HepG2 (cell line): ENCODE measurements around the gene CCDC86. TPM values are rescaled to one million over a fixed set of nuclear protein-coding genes. Genes with fewer than 3 reads are reported as not detected.
A peak's percentile ranks its signal among the peaks of the same experiment; 100 is the strongest.

Experiments
- ATAC-seq: fragments of 200-7000 bp; cut with Tn5 transposase; 3 replicates; pipeline ENCODE4 v1.9.1; 2020; ENCODE audit warnings: mild to moderate bottlenecking, moderate library complexity
- BruUV-seq: library from RNA; stranded (reverse); fragments of 400-500 nt; replicated peaks from 2 replicates; lab custom pipeline; 2021; lab: Mats Ljungman, UMichigan
- CTCF ChIA-PET: fragments of 300-600 bp; formaldehyde crosslinking; extraction: SDS; loops from one replicate; lab custom pipeline; 2021; ENCODE audit warnings: low total read pairs, inconsistent platforms, low intra/inter-chr PET ratio; lab: Yijun Ruan, JAX
- POLR2A ChIA-PET: fragments of 350-600 bp; sonication (Branson Sonifier 250); formaldehyde crosslinking; loops from one replicate; lab custom pipeline; 2020; ENCODE audit warnings: antibody characterized with exemption, inconsistent platforms; lab: Yijun Ruan, JAX
- DNase-seq: peaks from one replicate; pipeline ENCODE4 v3.0.0-alpha.2; 2015; ENCODE audit warnings: low spot score
- FAIRE-seq: peaks from 3 replicates; lab custom pipeline; 2011; peaks lifted over from hg19 to GRCh38; lab: Jason Lieb, UNC
- H2AFZ ChIP-seq: one replicate; pipeline ENCODE4 v1.6.1; 2011; ENCODE audit warnings: low read length, inconsistent platforms
- H3K27ac ChIP-seq: fragments of 300-600 bp; 3 replicates; pipeline ENCODE4 v1.8.0; 2011; ENCODE audit warnings: mixed run types, mild to moderate bottlenecking, mixed read lengths, low read length, inconsistent platforms; ENCODE audit not compliant: insufficient read depth; ENCODE audit errors: extremely low read length
- H3K27me3 ChIP-seq, 2 experiments: fragments of 200-600 bp in 1 of 2; 2 replicates in 1 of 2; 3 replicates in 1 of 2; pipeline versions ENCODE4 v1.6.0 to v1.8.0; 2011; ENCODE audit warnings: low read length in 2 of 2, mild to moderate bottlenecking in 2 of 2, moderate library complexity in 2 of 2, inconsistent platforms in 1 of 2; ENCODE audit not compliant: insufficient read depth in 2 of 2, control insufficient read depth in 1 of 2
- H3K36me3 ChIP-seq, 2 experiments: fragments of 200-600 bp in 1 of 2; replicated peaks in 1 of 2; 2 replicates in 1 of 2; 3 replicates in 1 of 2; pipeline versions ENCODE4 v1.5.1 to v1.8.0; 2011; ENCODE audit warnings: low read length in 2 of 2, inconsistent platforms in 1 of 2; ENCODE audit not compliant: insufficient read depth in 2 of 2, control insufficient read depth in 1 of 2
- H3K4me1 ChIP-seq: 2 replicates; pipeline ENCODE4 v1.5.1; 2012; ENCODE audit warnings: low read length, inconsistent platforms; ENCODE audit not compliant: insufficient read depth
- H3K4me2 ChIP-seq: 2 replicates; pipeline ENCODE4 v1.6.0; 2011; ENCODE audit warnings: low read depth, low read length, inconsistent platforms
- H3K4me3 ChIP-seq, 3 experiments: fragments of 200-600 bp in 1 of 3; sonication (generic), shearing (Covaris generic) in 1 of 3; replicated peaks in 1 of 3; 2 replicates each; pipeline ENCODE4 v1.5.1; 2011 to 2016; ENCODE audit warnings: low read length in 3 of 3, inconsistent platforms in 2 of 3, low read depth in 2 of 3, mild to moderate bottlenecking in 2 of 3, control low read depth in 1 of 3, mixed read lengths in 1 of 3; ENCODE audit not compliant: insufficient read depth in 1 of 3
- H3K79me2 ChIP-seq: one replicate; pipeline ENCODE4 v1.6.1; 2011; ENCODE audit warnings: low read length, inconsistent platforms; ENCODE audit not compliant: insufficient read depth
- H3K9ac ChIP-seq: 2 replicates; pipeline ENCODE4 v1.6.0; 2011; ENCODE audit warnings: mild to moderate bottlenecking, low read depth, low read length, inconsistent platforms; ENCODE audit not compliant: insufficient read depth
- H3K9me3 ChIP-seq: 2 replicates; pipeline ENCODE4 v1.5.1; 2012; ENCODE audit warnings: mild to moderate bottlenecking, low read length
- H4K20me1 ChIP-seq: 2 replicates; pipeline ENCODE4 v1.6.0; 2011; ENCODE audit warnings: inconsistent platforms, mild to moderate bottlenecking, low read length, moderate library complexity; ENCODE audit not compliant: insufficient read depth
- ERF ChIP-seq: IDR thresholded peaks from 2 replicates; pipeline ENCODE4 v1.6.1; 2018; ENCODE audit warnings: missing biosample characterization, missing genetic modification reagents
- FOSL2 ChIP-seq: sonication (generic); formaldehyde crosslinking; IDR thresholded peaks from 2 replicates; pipeline ENCODE4 v1.4.0; 2020; ENCODE audit warnings: missing genetic modification reagents
- KAT7 ChIP-seq: IDR thresholded peaks from 2 replicates; pipeline ENCODE4 v1.6.1; 2018; ENCODE audit warnings: borderline replicate concordance, missing compliant biosample characterization
- SMARCE1 ChIP-seq: fragments of 450-650 bp; IDR thresholded peaks from 2 replicates; pipeline ENCODE4 v1.6.1; 2017; ENCODE audit warnings: borderline replicate concordance
- YEATS4 ChIP-seq: sonication (generic); formaldehyde crosslinking; IDR thresholded peaks from 2 replicates; pipeline ENCODE4 v1.4.0; 2020; ENCODE audit warnings: missing genetic modification reagents, borderline replicate concordance
- ZNF556 ChIP-seq: sonication (generic); formaldehyde crosslinking; IDR thresholded peaks from 2 replicates; pipeline ENCODE4 v1.4.0; 2020; ENCODE audit warnings: mild to moderate bottlenecking, missing genetic modification reagents, borderline replicate concordance
- ZNF562 ChIP-seq: sonication (generic); formaldehyde crosslinking; IDR thresholded peaks from 2 replicates; pipeline ENCODE4 v1.8.0; 2022; ENCODE audit warnings: missing genetic modification reagents, borderline replicate concordance
- ZNF577 ChIP-seq: sonication (generic); formaldehyde crosslinking; IDR thresholded peaks from 2 replicates; pipeline ENCODE4 v1.4.0; 2020; ENCODE audit warnings: mild to moderate bottlenecking, low read depth, missing genetic modification reagents, borderline replicate concordance
- ZNF768 ChIP-seq: sonication (generic); formaldehyde crosslinking; IDR thresholded peaks from 2 replicates; pipeline ENCODE4 v1.4.0; 2020; ENCODE audit warnings: missing genetic modification reagents
- WGBS: methylation state at CpG from one replicate; pipeline ENCODE4 v1.1.6; 2017; ENCODE audit warnings: low lambda C conversion rate; 5-methylcytosine and 5-hydroxymethylcytosine counted together
- in situ Hi-C: cut with HindIII; loops from 2 replicates; pipeline ENCODE4 v1.10.0; 2017; ENCODE audit warnings: low pct_unique_long_range_greater_than_20kb; ENCODE audit not compliant: extremely low pct_ligation_motif_present
- intact Hi-C: fragments of 100-400 bp; cut with micrococcal nuclease; formaldehyde crosslinking; loops from one replicate; pipeline ENCODE4 v1.10.0; 2022; ENCODE audit not compliant: unreplicated experiment
- polyA plus RNA-seq, 8 experiments: library from polyadenylated mRNA; depleted of rRNA in 3 of 8; stranded (reverse) in 7 of 8; unstranded in 1 of 8; fragments of >200 nt; fragmentation: Illumina TruSeq in 4 of 8; extraction: Trizol in 4 of 8; gene quantifications; 2 replicates each; pipeline versions ENCODE4 v1.2.1 to v1.2.3, GENCODE V29; 2011 to 2016; ENCODE audit warnings: low read depth in 4 of 8, missing spikeins in 1 of 8, mixed read lengths in 1 of 8; ENCODE audit not compliant: insufficient read depth in 1 of 8
- total RNA-seq, 5 experiments: library from RNA; depleted of rRNA; stranded (reverse); fragments of >200 nt; fragmentation: Illumina TruSeq; extraction: Trizol; gene quantifications; 2 replicates each; pipeline ENCODE4 v1.2.3, GENCODE V29; 2016; ENCODE audit warnings: low read depth in 1 of 5
- TF ChIP-seq, protein P1 (sequence below): sonication (generic); formaldehyde crosslinking; IDR thresholded peaks from 2 replicates; pipeline ENCODE4 v1.5.1; 2020; ENCODE audit warnings: missing genetic modification reagents, mild to moderate bottlenecking, borderline replicate concordance
- TF ChIP-seq, protein P2 (sequence below): sonication (generic); formaldehyde crosslinking; conservative IDR thresholded peaks from 2 replicates; pipeline ENCODE4 v1.4.0; 2020; ENCODE audit warnings: missing genetic modification reagents
- TF ChIP-seq, protein P3 (sequence below): sonication (generic); formaldehyde crosslinking; IDR thresholded peaks from 2 replicates; pipeline ENCODE4 v1.8.0; 2022; ENCODE audit warnings: mild to moderate bottlenecking, missing genetic modification reagents, moderate library complexity
- TF ChIP-seq, protein P4 (sequence below): sonication (generic); formaldehyde crosslinking; conservative IDR thresholded peaks from 2 replicates; pipeline ENCODE4 v1.8.0; 2022; ENCODE audit warnings: missing genetic modification reagents

Gene CCDC86
- total and polyA plus RNA-seq, 2 of the 13 experiments (the other 11 are each of a cell fraction or from before 2014, with no cell fraction given) = 33.8 to 37.6 TPM

DNA sequence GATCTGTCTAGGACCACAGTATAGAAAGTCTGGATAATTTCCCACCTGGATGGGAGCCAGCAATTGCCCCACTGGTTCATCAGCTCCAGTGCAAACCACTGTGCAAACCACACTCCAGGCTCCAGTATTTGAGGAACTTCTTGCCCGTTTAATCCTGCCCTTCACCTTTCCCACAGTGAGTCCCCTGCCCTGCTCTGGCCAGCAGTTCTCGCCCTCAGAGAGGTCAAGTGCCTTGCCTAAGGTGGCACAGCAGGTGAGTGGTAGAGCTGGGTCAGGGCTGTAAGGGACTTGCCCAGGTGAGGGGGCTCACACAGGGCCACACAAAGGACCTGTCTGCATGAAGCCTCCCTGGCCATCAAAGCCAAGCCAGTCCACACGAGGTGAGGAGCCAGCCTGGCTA is 32.7 kb upstream of the CCDC86 start:
- BruUV-seq = no TSS peak
- Histone ChIP-seq H3K27ac (no peak overlapping the region), H4K20me1 (no peaks in the 10 kb centered on the region), H3K27me3 (peaks cover 1 to 13% of the 10 kb centered on the region in 2 experiments; a peak in 2 of 5 replicates), H3K4me3 (no peak overlapping the region), H2AFZ (no peak overlapping the region), H3K36me3 (no peaks in the 10 kb centered on the region), H3K9ac (no peak overlapping the region), H3K4me2 (no peak overlapping the region), H3K9me3 (no peaks in the 10 kb centered on the region), H3K4me1 (no peaks in the 10 kb centered on the region), H3K79me2 (no peaks in the 10 kb centered on the region)
- DNase-seq = no peak
- TF ChIP-seq, protein P1, sequence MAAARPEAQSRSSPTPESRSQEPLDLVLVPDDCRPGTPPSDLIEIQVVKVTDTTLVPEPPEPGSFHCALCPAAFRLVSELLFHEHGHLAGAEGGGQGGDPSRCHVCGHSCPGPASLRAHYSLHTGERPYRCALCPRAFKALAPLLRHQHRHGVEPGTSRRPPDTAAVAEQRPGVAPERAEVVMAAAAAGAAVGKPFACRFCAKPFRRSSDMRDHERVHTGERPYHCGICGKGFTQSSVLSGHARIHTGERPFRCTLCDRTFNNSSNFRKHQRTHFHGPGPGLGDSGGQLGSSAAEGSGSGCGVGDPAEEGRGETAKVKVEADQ (CRISPR knock-in tag) = no peak
- TF ChIP-seq ZNF768 (CRISPR knock-in tag) (peak; percentile 90), SMARCE1 (no peak)
- ChIA-PET CTCF (no interaction called here), POLR2A (no interaction called here)
- intact Hi-C loops (no loop called here), in situ Hi-C loops (no loop called here)
- ATAC-seq = no peak
- WGBS = 0% methylated on average over 1 of the region's 3 CpGs
- no peak for FAIRE-seq

DNA sequence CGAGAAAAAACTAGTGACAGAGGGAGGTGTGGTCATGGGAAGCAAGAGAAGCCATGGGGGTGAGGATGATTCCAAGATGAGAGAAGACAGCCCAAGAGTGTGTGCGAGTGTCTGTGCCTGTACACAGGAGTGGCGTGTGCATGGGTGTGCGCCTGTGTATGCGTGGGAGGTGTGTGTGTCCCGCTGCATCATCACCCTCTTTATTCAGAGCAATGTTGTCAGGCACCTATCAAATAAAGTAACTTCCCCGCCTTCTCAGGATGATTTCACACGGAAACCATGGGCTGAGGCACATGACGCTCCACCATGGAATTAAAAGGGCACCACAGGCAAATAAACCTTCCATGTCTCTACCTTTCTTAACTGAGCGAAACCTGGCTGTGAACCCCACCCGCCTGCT is 32.2 kb upstream of the CCDC86 start:
- intact Hi-C loops = no loop called here
- in situ Hi-C loops = no loop called here
- Histone ChIP-seq H3K79me2 (no peaks in the 10 kb centered on the region), H3K9me3 (no peaks in the 10 kb centered on the region), H3K4me2 (no peak overlapping the region), H3K27ac (no peak overlapping the region), H3K4me3 (no peak overlapping the region), H4K20me1 (no peaks in the 10 kb centered on the region), H2AFZ (no peak overlapping the region), H3K9ac (no peak overlapping the region), H3K27me3 (peaks cover 1 to 13% of the 10 kb centered on the region in 2 experiments; a peak in 2 of 5 replicates), H3K36me3 (no peaks in the 10 kb centered on the region), H3K4me1 (no peaks in the 10 kb centered on the region)
- ATAC-seq (no peak), DNase-seq (no peak), FAIRE-seq (no peak)
- no TSS peak for BruUV-seq
- POLR2A ChIA-PET = no interaction called here
- CTCF ChIA-PET = no interaction called here
- WGBS = 56% methylated on average over 10 of the region's 11 CpGs
- TF ChIP-seq, protein P2, sequence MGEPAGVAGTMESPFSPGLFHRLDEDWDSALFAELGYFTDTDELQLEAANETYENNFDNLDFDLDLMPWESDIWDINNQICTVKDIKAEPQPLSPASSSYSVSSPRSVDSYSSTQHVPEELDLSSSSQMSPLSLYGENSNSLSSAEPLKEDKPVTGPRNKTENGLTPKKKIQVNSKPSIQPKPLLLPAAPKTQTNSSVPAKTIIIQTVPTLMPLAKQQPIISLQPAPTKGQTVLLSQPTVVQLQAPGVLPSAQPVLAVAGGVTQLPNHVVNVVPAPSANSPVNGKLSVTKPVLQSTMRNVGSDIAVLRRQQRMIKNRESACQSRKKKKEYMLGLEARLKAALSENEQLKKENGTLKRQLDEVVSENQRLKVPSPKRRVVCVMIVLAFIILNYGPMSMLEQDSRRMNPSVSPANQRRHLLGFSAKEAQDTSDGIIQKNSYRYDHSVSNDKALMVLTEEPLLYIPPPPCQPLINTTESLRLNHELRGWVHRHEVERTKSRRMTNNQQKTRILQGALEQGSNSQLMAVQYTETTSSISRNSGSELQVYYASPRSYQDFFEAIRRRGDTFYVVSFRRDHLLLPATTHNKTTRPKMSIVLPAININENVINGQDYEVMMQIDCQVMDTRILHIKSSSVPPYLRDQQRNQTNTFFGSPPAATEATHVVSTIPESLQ (CRISPR knock-in tag) = no peak
- TF ChIP-seq ZNF562 (CRISPR knock-in tag) = no peak
- TF ChIP-seq, protein P3, sequence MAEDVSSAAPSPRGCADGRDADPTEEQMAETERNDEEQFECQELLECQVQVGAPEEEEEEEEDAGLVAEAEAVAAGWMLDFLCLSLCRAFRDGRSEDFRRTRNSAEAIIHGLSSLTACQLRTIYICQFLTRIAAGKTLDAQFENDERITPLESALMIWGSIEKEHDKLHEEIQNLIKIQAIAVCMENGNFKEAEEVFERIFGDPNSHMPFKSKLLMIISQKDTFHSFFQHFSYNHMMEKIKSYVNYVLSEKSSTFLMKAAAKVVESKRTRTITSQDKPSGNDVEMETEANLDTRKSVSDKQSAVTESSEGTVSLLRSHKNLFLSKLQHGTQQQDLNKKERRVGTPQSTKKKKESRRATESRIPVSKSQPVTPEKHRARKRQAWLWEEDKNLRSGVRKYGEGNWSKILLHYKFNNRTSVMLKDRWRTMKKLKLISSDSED (CRISPR knock-in tag) = no peak
- TF ChIP-seq YEATS4 (CRISPR knock-in tag) = no peak
- TF ChIP-seq ZNF556 = no peak
- no peak for TF ChIP-seq ZNF577 (CRISPR knock-in tag)
- TF ChIP-seq FOSL2 (CRISPR knock-in tag) = no peak
- TF ChIP-seq ERF (CRISPR knock-in tag) = no peak
- TF ChIP-seq, protein P4, sequence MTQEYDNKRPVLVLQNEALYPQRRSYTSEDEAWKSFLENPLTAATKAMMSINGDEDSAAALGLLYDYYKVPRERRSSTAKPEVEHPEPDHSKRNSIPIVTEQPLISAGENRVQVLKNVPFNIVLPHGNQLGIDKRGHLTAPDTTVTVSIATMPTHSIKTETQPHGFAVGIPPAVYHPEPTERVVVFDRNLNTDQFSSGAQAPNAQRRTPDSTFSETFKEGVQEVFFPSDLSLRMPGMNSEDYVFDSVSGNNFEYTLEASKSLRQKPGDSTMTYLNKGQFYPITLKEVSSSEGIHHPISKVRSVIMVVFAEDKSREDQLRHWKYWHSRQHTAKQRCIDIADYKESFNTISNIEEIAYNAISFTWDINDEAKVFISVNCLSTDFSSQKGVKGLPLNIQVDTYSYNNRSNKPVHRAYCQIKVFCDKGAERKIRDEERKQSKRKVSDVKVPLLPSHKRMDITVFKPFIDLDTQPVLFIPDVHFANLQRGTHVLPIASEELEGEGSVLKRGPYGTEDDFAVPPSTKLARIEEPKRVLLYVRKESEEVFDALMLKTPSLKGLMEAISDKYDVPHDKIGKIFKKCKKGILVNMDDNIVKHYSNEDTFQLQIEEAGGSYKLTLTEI (CRISPR knock-in tag) = no peak
- TF ChIP-seq KAT7 (CRISPR knock-in tag) = no peak
